Measurements from ENCODE around the gene PANK1.

DNA sequence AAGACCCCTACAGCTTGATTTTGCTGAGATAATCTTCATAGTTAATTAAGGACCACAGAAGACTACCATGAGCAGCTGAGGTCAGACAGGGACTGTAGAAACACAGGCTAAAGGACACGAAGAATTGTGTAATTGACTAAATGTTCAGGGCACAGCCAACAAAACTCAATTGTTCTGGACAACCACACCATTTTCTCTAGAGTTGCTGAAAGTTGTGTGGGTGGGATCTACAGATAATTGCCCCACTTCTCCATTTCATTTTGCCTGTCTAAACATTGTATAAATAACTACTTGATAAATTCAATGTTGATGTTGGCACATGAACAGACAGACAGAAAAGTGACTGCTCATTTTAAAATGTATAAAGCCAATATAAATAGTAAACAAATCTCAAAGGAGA is 70.7 kb downstream of the PANK1 start:
- no peak for TF ChIP-seq KLF10 (tag by site-specific recombination; IDR thresholded peaks at IDR 0.05)
- TF ChIP-seq, protein P1, sequence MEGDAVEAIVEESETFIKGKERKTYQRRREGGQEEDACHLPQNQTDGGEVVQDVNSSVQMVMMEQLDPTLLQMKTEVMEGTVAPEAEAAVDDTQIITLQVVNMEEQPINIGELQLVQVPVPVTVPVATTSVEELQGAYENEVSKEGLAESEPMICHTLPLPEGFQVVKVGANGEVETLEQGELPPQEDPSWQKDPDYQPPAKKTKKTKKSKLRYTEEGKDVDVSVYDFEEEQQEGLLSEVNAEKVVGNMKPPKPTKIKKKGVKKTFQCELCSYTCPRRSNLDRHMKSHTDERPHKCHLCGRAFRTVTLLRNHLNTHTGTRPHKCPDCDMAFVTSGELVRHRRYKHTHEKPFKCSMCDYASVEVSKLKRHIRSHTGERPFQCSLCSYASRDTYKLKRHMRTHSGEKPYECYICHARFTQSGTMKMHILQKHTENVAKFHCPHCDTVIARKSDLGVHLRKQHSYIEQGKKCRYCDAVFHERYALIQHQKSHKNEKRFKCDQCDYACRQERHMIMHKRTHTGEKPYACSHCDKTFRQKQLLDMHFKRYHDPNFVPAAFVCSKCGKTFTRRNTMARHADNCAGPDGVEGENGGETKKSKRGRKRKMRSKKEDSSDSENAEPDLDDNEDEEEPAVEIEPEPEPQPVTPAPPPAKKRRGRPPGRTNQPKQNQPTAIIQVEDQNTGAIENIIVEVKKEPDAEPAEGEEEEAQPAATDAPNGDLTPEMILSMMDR (tag by site-specific recombination; IDR thresholded peaks at IDR 0.05): no peak
- TF ChIP-seq, protein P2, sequence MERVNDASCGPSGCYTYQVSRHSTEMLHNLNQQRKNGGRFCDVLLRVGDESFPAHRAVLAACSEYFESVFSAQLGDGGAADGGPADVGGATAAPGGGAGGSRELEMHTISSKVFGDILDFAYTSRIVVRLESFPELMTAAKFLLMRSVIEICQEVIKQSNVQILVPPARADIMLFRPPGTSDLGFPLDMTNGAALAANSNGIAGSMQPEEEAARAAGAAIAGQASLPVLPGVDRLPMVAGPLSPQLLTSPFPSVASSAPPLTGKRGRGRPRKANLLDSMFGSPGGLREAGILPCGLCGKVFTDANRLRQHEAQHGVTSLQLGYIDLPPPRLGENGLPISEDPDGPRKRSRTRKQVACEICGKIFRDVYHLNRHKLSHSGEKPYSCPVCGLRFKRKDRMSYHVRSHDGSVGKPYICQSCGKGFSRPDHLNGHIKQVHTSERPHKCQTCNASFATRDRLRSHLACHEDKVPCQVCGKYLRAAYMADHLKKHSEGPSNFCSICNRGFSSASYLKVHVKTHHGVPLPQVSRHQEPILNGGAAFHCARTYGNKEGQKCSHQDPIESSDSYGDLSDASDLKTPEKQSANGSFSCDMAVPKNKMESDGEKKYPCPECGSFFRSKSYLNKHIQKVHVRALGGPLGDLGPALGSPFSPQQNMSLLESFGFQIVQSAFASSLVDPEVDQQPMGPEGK (tag by site-specific recombination; IDR thresholded peaks at IDR 0.05): no peak
- no peak for TF ChIP-seq ZNF544 (tag by site-specific recombination; IDR thresholded peaks at IDR 0.05)
- no peak for TF ChIP-seq KLF1 (tag by site-specific recombination; IDR thresholded peaks at IDR 0.05)
- TF ChIP-seq ZNF530 (tag by site-specific recombination; IDR thresholded peaks at IDR 0.05; ENCODE audit: low read depth): no peak

Measured in HEK293 (cell line).